ENCODE results near the gene RHOB. TPM values are rescaled to one million over a fixed set of nuclear protein-coding genes. Genes with fewer than 3 reads are reported as not detected.

RHOB gene
- total and polyA plus RNA-seq, 7 experiments from 2014 or later, result 0.64 to 244 (median 9.2) TPM

GRCh38 chr2:20476950-20477349 lies 30.1 kb downstream of the RHOB start:
- Histone ChIP-seq H3K27me3 (ENCODE audit: control insufficient read depth in 2 of 2, insufficient read depth in 2 of 2, low read length in 2 of 2) (no peaks in the 10 kb centered on the region), H3K4me1 (ENCODE audit: control insufficient read depth in 2 of 2, insufficient read depth in 2 of 2, low read length in 2 of 2) (no peaks in the 10 kb centered on the region), H3K9me3 (ENCODE audit: control insufficient read depth in 2 of 3, low read length in 3 of 3) (no peaks in the 10 kb centered on the region), H3K4me3 (ENCODE audit: low read length) (no peak overlapping the region), H3K27ac (ENCODE audit: low read depth, low read length) (no peak overlapping the region), H3K36me3 (ENCODE audit: control insufficient read depth in 2 of 3, insufficient read depth in 3 of 3, low read length in 3 of 3) (no peaks in the 10 kb centered on the region)
- ChIA-PET POLR2A (no interaction called here), CTCF (no interaction called here)
- Mint-ChIP-seq H3K27ac (no peak overlapping the region), H3K4me3 (no peak overlapping the region), H3K36me3 (no peaks in the 10 kb centered on the region), H3K27me3 (peaks cover 0 to 7% (median 6%) of the 10 kb centered on the region in 5 donors), H3K9me3 (no peaks in the 10 kb centered on the region), H3K4me1 (no peaks in the 10 kb centered on the region)
- DNase-seq, result no peak
- intact Hi-C loops (cut with micrococcal nuclease), result no loop called here
- ATAC-seq, result no peak

- no peaks in the 10 kb centered on the region for H3K4me1 Mint-ChIP-seq
- no peaks in the 10 kb centered on the region for H3K4me1 ChIP-seq (ENCODE audit: control insufficient read depth in 2 of 2, insufficient read depth in 2 of 2, low read length in 2 of 2)
- no peaks in the 10 kb centered on the region for H3K27me3 ChIP-seq (ENCODE audit: control insufficient read depth in 2 of 2, insufficient read depth in 2 of 2, low read length in 2 of 2)
- no peaks in the 10 kb centered on the region for H3K9me3 Mint-ChIP-seq
- no peak overlapping the region for H3K27ac Mint-ChIP-seq
- H3K36me3 ChIP-seq (ENCODE audit: control insufficient read depth in 2 of 3, insufficient read depth in 3 of 3, low read length in 3 of 3), result no peaks in the 10 kb centered on the region
- H3K27me3 Mint-ChIP-seq, result peaks cover 0 to 7% (median 7%) of the 10 kb centered on the region in 5 donors
- no peaks in the 10 kb centered on the region for H3K9me3 ChIP-seq (ENCODE audit: control insufficient read depth in 2 of 3, low read length in 3 of 3)
- no peaks in the 10 kb centered on the region for H3K36me3 Mint-ChIP-seq
- ChIA-PET POLR2A (interaction anchor here (0.7 kb wide), 1 partner anchor 553 kb away, joined by 3 read pairs; no protein-coding TSS in a partner anchor), CTCF (no interaction called here)
- ATAC-seq (no peak), DNase-seq (no peak)
- no peak overlapping the region for H3K27ac ChIP-seq (ENCODE audit: low read depth, low read length)
- intact Hi-C loops (cut with micrococcal nuclease), result no loop called here
- no peak overlapping the region for H3K4me3 ChIP-seq (ENCODE audit: low read length)
- H3K4me3 Mint-ChIP-seq, result no peak overlapping the region
These were observed 32.1 kb downstream of the RHOB start for GRCh38 chr2:20478961-20479360.

- Histone ChIP-seq H3K27ac (ENCODE audit: low read depth, low read length) (no peak overlapping the region), H3K36me3 (ENCODE audit: control insufficient read depth in 2 of 3, insufficient read depth in 3 of 3, low read length in 3 of 3) (no peaks in the 10 kb centered on the region), H3K27me3 (ENCODE audit: control insufficient read depth in 2 of 2, insufficient read depth in 2 of 2, low read length in 2 of 2) (no peaks in the 10 kb centered on the region), H3K9me3 (ENCODE audit: control insufficient read depth in 2 of 3, low read length in 3 of 3) (no peaks in the 10 kb centered on the region), H3K4me1 (ENCODE audit: control insufficient read depth in 2 of 2, insufficient read depth in 2 of 2, low read length in 2 of 2) (no peaks in the 10 kb centered on the region), H3K4me3 (ENCODE audit: low read length) (no peak overlapping the region)
- ATAC-seq (no peak), DNase-seq (no peak)
- ChIA-PET POLR2A (no interaction called here), CTCF (no interaction called here)
- Mint-ChIP-seq H3K27me3 (peaks cover 0 to 7% (median under 1%) of the 10 kb centered on the region in 5 donors), H3K9me3 (no peaks in the 10 kb centered on the region), H3K4me1 (no peaks in the 10 kb centered on the region), H3K36me3 (no peaks in the 10 kb centered on the region), H3K27ac (no peak overlapping the region), H3K4me3 (no peak overlapping the region)
- intact Hi-C loops (cut with micrococcal nuclease), result no loop called here
These were observed 33.0 kb downstream of the RHOB start for GRCh38 chr2:20479835-20480234.

DNA sequence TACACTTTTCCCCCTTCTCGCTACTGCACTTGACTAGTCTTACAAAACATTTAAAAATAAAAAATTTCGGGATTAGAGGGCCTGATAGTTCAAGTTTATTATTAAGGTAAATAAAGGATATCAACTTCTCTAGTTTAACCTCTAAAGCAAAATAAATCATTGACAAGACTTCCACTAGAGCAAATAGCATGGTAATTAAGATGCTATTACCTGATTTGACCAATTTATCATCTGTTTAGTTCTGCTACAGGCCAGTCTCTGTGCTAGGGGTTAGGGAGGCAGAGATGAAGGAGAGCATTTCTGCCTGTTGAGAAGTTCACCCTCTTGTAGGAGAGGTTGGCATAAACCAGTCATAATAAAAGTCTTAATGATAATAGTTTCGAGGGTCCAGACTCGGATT lies 34.0 kb downstream of the RHOB start:
- H3K9me3 Mint-ChIP-seq, result no peaks in the 10 kb centered on the region
- no peaks in the 10 kb centered on the region for H3K36me3 ChIP-seq (ENCODE audit: control insufficient read depth in 2 of 3, insufficient read depth in 3 of 3, low read length in 3 of 3)
- ATAC-seq (no peak), DNase-seq (no peak)
- POLR2A ChIA-PET, result no interaction called here
- peaks cover 0 to 4% (median 0%) of the 10 kb centered on the region in 5 donors for H3K27me3 Mint-ChIP-seq
- H3K36me3 Mint-ChIP-seq, result no peaks in the 10 kb centered on the region
- no peaks in the 10 kb centered on the region for H3K4me1 ChIP-seq (ENCODE audit: control insufficient read depth in 2 of 2, insufficient read depth in 2 of 2, low read length in 2 of 2)
- no peaks in the 10 kb centered on the region for H3K9me3 ChIP-seq (ENCODE audit: control insufficient read depth in 2 of 3, low read length in 3 of 3)
- H3K27ac ChIP-seq (ENCODE audit: low read depth, low read length), result no peak overlapping the region
- no peak overlapping the region for H3K27ac Mint-ChIP-seq
- intact Hi-C loops (cut with micrococcal nuclease), result no loop called here
- no peaks in the 10 kb centered on the region for H3K4me1 Mint-ChIP-seq
- H3K27me3 ChIP-seq (ENCODE audit: control insufficient read depth in 2 of 2, insufficient read depth in 2 of 2, low read length in 2 of 2), result no peaks in the 10 kb centered on the region
- no peak overlapping the region for H3K4me3 ChIP-seq (ENCODE audit: low read length)
- no peak overlapping the region for H3K4me3 Mint-ChIP-seq
- CTCF ChIA-PET, result no interaction called here

GRCh38 chr2:20481798-20482405 lies 35.0 kb downstream of the RHOB start:
- intact Hi-C loops (cut with micrococcal nuclease), result no loop called here
- Mint-ChIP-seq H3K4me3 (no peak overlapping the region), H3K27ac (no peak overlapping the region), H3K4me1 (no peaks in the 10 kb centered on the region), H3K27me3 (peaks cover 0 to 4% (median 0%) of the 10 kb centered on the region in 5 donors), H3K9me3 (no peaks in the 10 kb centered on the region), H3K36me3 (no peaks in the 10 kb centered on the region)
- POLR2A ChIA-PET, result no interaction called here
- Histone ChIP-seq H3K4me1 (ENCODE audit: control insufficient read depth in 2 of 2, insufficient read depth in 2 of 2, low read length in 2 of 2) (no peaks in the 10 kb centered on the region), H3K9me3 (ENCODE audit: control insufficient read depth in 2 of 3, low read length in 3 of 3) (no peaks in the 10 kb centered on the region), H3K4me3 (ENCODE audit: low read length) (no peak overlapping the region), H3K36me3 (ENCODE audit: control insufficient read depth in 2 of 3, insufficient read depth in 3 of 3, low read length in 3 of 3) (no peaks in the 10 kb centered on the region), H3K27ac (ENCODE audit: low read depth, low read length) (no peak overlapping the region), H3K27me3 (ENCODE audit: control insufficient read depth in 2 of 2, insufficient read depth in 2 of 2, low read length in 2 of 2) (no peaks in the 10 kb centered on the region)
- ATAC-seq (no peak), DNase-seq (no peak)
- CTCF ChIA-PET, result no interaction called here

DNA sequence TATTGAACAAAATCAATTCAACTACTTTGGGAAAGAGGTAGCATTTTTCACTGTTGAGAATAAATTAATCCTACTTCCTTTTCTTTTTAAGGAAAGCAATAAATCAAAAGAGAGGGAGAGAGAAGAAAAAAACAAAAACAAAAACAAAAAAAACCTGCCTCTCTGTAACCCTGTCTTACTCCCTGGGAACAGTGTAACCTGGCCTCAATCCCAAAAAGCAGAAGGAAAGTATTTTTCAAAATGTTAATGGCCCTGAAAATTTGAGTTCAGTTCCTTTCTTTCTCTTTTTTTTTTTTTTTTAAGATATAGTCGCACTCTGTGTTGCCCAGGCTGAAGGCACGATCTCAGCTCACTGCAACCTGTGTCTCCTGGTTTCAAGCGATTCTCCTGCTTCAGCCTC lies 35.9 kb downstream of the RHOB start:
- H3K9me3 ChIP-seq (ENCODE audit: control insufficient read depth in 2 of 3, low read length in 3 of 3), result no peaks in the 10 kb centered on the region
- intact Hi-C loops (cut with micrococcal nuclease), result no loop called here
- no peak overlapping the region for H3K4me3 ChIP-seq (ENCODE audit: low read length)
- Mint-ChIP-seq H3K9me3 (no peaks in the 10 kb centered on the region), H3K4me1 (no peaks in the 10 kb centered on the region), H3K27me3 (peaks cover 0 to 4% (median 0%) of the 10 kb centered on the region in 5 donors), H3K27ac (no peak overlapping the region), H3K4me3 (no peak overlapping the region), H3K36me3 (no peaks in the 10 kb centered on the region)
- no peaks in the 10 kb centered on the region for H3K4me1 ChIP-seq (ENCODE audit: control insufficient read depth in 2 of 2, insufficient read depth in 2 of 2, low read length in 2 of 2)
- no peak for ATAC-seq
- POLR2A ChIA-PET, result no interaction called here
- CTCF ChIA-PET, result no interaction called here
- H3K36me3 ChIP-seq (ENCODE audit: control insufficient read depth in 2 of 3, insufficient read depth in 3 of 3, low read length in 3 of 3), result no peaks in the 10 kb centered on the region
- no peak for DNase-seq
- no peaks in the 10 kb centered on the region for H3K27me3 ChIP-seq (ENCODE audit: control insufficient read depth in 2 of 2, insufficient read depth in 2 of 2, low read length in 2 of 2)
- H3K27ac ChIP-seq (ENCODE audit: low read depth, low read length), result no peak overlapping the region

DNA sequence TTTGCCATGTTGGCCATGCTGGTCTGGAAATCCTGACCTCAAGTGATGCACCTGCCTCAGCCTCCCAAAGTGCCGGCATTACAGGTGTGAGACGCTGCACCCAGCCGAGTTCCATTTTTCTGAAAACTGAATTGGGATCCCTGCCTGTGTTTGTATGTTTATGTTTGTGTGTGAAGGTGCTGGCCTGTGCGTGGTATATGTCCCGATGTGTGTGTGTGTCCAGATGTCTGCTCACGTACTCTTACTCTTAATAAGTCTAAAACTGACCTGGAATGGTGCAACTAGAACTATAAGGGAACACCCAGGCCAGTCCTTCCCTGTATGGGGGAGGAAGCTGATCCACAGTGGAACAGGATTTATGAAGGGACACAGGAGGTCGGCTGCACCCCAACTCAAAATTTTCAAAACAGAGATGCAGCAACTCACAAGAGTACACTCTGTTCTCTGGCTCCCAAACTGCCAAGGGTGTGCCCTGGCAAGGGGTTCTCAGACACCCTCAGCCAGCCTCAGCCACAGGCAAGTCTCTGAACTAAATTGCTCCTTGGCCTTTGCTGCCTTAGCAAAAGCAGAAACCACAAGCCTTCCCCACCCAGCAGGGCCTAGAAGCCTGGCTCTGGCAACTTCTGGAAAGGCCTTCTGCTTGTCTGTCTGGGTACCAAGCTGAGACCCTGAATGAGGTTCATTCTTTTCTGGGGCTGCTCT lies 36.5 kb downstream of the RHOB start:
- POLR2A ChIA-PET, result no interaction called here
- H3K4me3 Mint-ChIP-seq, result no peak overlapping the region
- DNase-seq (no peak), ATAC-seq (no peak)
- H3K27ac Mint-ChIP-seq, result peak overlapping the region in 1 of 9 donors; percentile 8
- H3K27ac ChIP-seq (ENCODE audit: low read depth, low read length), result no peak overlapping the region
- H3K27me3 Mint-ChIP-seq, result peaks cover 0 to 4% (median 0%) of the 10 kb centered on the region in 5 donors
- H3K36me3 Mint-ChIP-seq, result no peaks in the 10 kb centered on the region
- H3K9me3 Mint-ChIP-seq, result no peaks in the 10 kb centered on the region
- H3K4me1 ChIP-seq (ENCODE audit: control insufficient read depth in 2 of 2, insufficient read depth in 2 of 2, low read length in 2 of 2), result no peaks in the 10 kb centered on the region
- CTCF ChIA-PET, result no interaction called here
- no peaks in the 10 kb centered on the region for H3K4me1 Mint-ChIP-seq
- H3K4me3 ChIP-seq (ENCODE audit: low read length), result no peak overlapping the region
- H3K27me3 ChIP-seq (ENCODE audit: control insufficient read depth in 2 of 2, insufficient read depth in 2 of 2, low read length in 2 of 2), result no peaks in the 10 kb centered on the region
- intact Hi-C loops (cut with micrococcal nuclease), result no loop called here
- H3K36me3 ChIP-seq (ENCODE audit: control insufficient read depth in 2 of 3, insufficient read depth in 3 of 3, low read length in 3 of 3), result no peaks in the 10 kb centered on the region
- no peaks in the 10 kb centered on the region for H3K9me3 ChIP-seq (ENCODE audit: control insufficient read depth in 2 of 3, low read length in 3 of 3)
